GM20000 (cell line): ENCODE data around the gene HTT.
"Not testable (repeated sequence)": the region's sequence is repeated elsewhere in the genome, so short reads cannot be mapped to it uniquely, and the experiment has no call there.

ENCODE experiments used
- DNase-seq: peaks from one replicate; pipeline ENCODE4 v3.0.0; 2012; ENCODE audit warnings: low spot score
- CTCF ChIP-seq: IDR thresholded peaks from 2 replicates; pipeline ENCODE4 v1.5.1; 2012; ENCODE audit warnings: mild to moderate bottlenecking, control low read depth; ENCODE audit errors: extremely low read depth, missing control alignments

HTT gene

GRCh38 chr4:3136454-3136853 is 62.0 kb downstream of the HTT start:
- DNase-seq: no peak
- TF ChIP-seq CTCF: no peak

- DNase-seq: no peak
- TF ChIP-seq CTCF: no peak
Observed at GRCh38 chr4:3137908-3138307, 63.4 kb downstream of the HTT start.

- no peak for DNase-seq
Observed at GRCh38 chr4:3145234-3145924, 70.9 kb downstream of the HTT start.

GRCh38 chr4:3148926-3149325 is 74.4 kb downstream of the HTT start:
- no peak for DNase-seq
- TF ChIP-seq CTCF: no peak

More at GRCh38 chr4:3145234-3145924, 70.9 kb downstream of the HTT start:
- no peak for TF ChIP-seq CTCF

- not testable (repeated sequence) for DNase-seq
Observed at GRCh38 chr4:3151238-3151637, 76.8 kb downstream of the HTT start.

- DNase-seq: no peak
- TF ChIP-seq CTCF: no peak
Observed at GRCh38 chr4:3157366-3157765, 82.9 kb downstream of the HTT start.

GRCh38 chr4:3158841-3159240 is 84.4 kb downstream of the HTT start:
- no peak for DNase-seq
- no peak for TF ChIP-seq CTCF

GRCh38 chr4:3160438-3160837 is 86.0 kb downstream of the HTT start:
- DNase-seq: no peak
- no peak for TF ChIP-seq CTCF

GRCh38 chr4:3161044-3161443 is 86.6 kb downstream of the HTT start:
- DNase-seq: not testable (repeated sequence)

- not testable (repeated sequence) for DNase-seq
Observed at GRCh38 chr4:3166434-3166833, 92.0 kb downstream of the HTT start.
